ENCODE measurements around the gene ACE2. TPM values are rescaled to one million over a fixed set of nuclear protein-coding genes. Genes with fewer than 3 reads are reported as not detected.

The ACE2 gene
- total and polyA plus RNA-seq, 9 of the 15 experiments (the other 6 are each of a cell fraction or from before 2014, with no cell fraction given) = 0.03 to 0.09 (median 0.07) TPM; not detected in 6

- peak in 1 of 2 experiments; percentile 85; a peak in 2 of 3 replicates for TF ChIP-seq CBX3 (IDR thresholded peaks at IDR 0.05; ENCODE audit: borderline replicate concordance in 1 of 2, low read length in 2 of 2)
- TF ChIP-seq PML (IDR thresholded peaks at IDR 0.05; ENCODE audit: low read length) = peak; percentile 75
- 0 out of 2 replicates have a peak, but pooled peaks have one; percentile 23 for TF ChIP-seq ZBTB7A (IDR thresholded peaks at IDR 0.05; ENCODE audit: borderline replicate concordance, control insufficient read depth, low read depth, low read length)
- peak; percentile 74; the same call in 1 of the 2 replicates for TF ChIP-seq ZBTB2 (IDR thresholded peaks at IDR 0.05)
- peak; percentile 73 for TF ChIP-seq GATA2 (CRISPR knock-in tag; IDR thresholded peaks at IDR 0.05)
- TF ChIP-seq CTBP1 (IDR thresholded peaks at IDR 0.05; ENCODE audit: borderline replicate concordance) = peak; percentile 52; the same call in 1 of the 2 replicates
- peak in 1 of 2 experiments; percentile 52; a peak in 1 of 4 replicates for TF ChIP-seq MAZ (CRISPR knock-in tag; conservative IDR thresholded peaks at IDR 0.05 in 1 of 2, IDR thresholded peaks at IDR 0.05 in 1 of 2)
- TF ChIP-seq MTA1 (IDR thresholded peaks at IDR 0.05; ENCODE audit: borderline replicate concordance) = 0 out of 2 replicates have a peak, but pooled peaks have one; percentile 20
- peak in 1 of 2 experiments; percentile 69 for TF ChIP-seq KDM1A (IDR thresholded peaks at IDR 0.05)
- TF ChIP-seq SMARCA4 (IDR thresholded peaks at IDR 0.05) = peak; percentile 88
- peak; percentile 66; the same call in 1 of the 2 replicates for TF ChIP-seq HMBOX1 (IDR thresholded peaks at IDR 0.05)
- 0 out of 2 replicates have a peak, but pooled peaks have one; percentile 34 for TF ChIP-seq NBN (IDR thresholded peaks at IDR 0.05; ENCODE audit: low read depth)
- TF ChIP-seq ZEB2 (IDR thresholded peaks at IDR 0.05) = peak; percentile 78
- TF ChIP-seq CTCF (IDR thresholded peaks at IDR 0.05 in 2 of 3, conservative IDR thresholded peaks at IDR 0.05 in 1 of 3; ENCODE audit: insufficient read depth in 2 of 3, low read depth in 1 of 3, low read length in 3 of 3) = 0 out of 6 replicates have a peak, but pooled peaks of 1 of the 3 experiments have one; percentile 13
- no peak for TF ChIP-seq PHF20 (IDR thresholded peaks at IDR 0.05; ENCODE audit: partially characterized antibody)
- peak; percentile 37 to 67; a peak in 1 of 4 replicates for TF ChIP-seq FOXK2 (conservative IDR thresholded peaks at IDR 0.05 in 1 of 2, IDR thresholded peaks at IDR 0.05 in 1 of 2; ENCODE audit: low read depth in 2 of 2)
- no peak for TF ChIP-seq IFI16 (CRISPR knock-in tag; IDR thresholded peaks at IDR 0.05)
- peak; percentile 22; the same call in 1 of the 2 replicates for TF ChIP-seq JUN (IDR thresholded peaks at IDR 0.05; ENCODE audit: borderline replicate concordance, low read depth, low read length)
- no peak for TF ChIP-seq JUN (CRISPR knock-in tag; IDR thresholded peaks at IDR 0.05; ENCODE audit: borderline replicate concordance)
- peak in 1 of 2 experiments; percentile 63; a peak in 2 of 4 replicates for TF ChIP-seq ARNT (IDR thresholded peaks at IDR 0.05)
- peak; percentile 20; the same call in 1 of the 2 replicates for TF ChIP-seq ELF1 (tag; IDR thresholded peaks at IDR 0.05)
- TF ChIP-seq EHMT2 (IDR thresholded peaks at IDR 0.05) = peak; percentile 49; the same call in 1 of the 2 replicates
Measured at GRCh38 chrX:15515931-15516330, 84.8 kb downstream of the ACE2 start (continued).
